Transverse colon (tissue), 4 donors: ENCODE measurements around the gene RAI14. TPM values are rescaled to one million over a fixed set of nuclear protein-coding genes. Genes with fewer than 3 reads are reported as not detected.

Experiments
- DNase-seq: peaks from one replicate; pipeline ENCODE4 v3.0.0-alpha.2; 2019
- H3K27ac ChIP-seq, 4 donors: fragments of 200-600 bp; sonication (generic); 2 replicates each; pipeline ENCODE4 v1.5.1; 2016 to 2018; ENCODE audit warnings: inconsistent platforms in 4 of 4
- H3K27me3 ChIP-seq: fragments of 200-600 bp; sonication (generic); 2 replicates; pipeline ENCODE4 v1.5.1; 2017; ENCODE audit warnings: inconsistent platforms
- H3K36me3 ChIP-seq, 4 donors: fragments of 200-600 bp; sonication (generic); 2 replicates each; pipeline ENCODE4 v1.5.1; 2017 to 2019; ENCODE audit warnings: inconsistent platforms in 4 of 4
- H3K4me1 ChIP-seq, 4 donors: fragments of 200-600 bp; sonication (generic); 2 replicates each; pipeline ENCODE4 v1.5.1; 2017 to 2020; ENCODE audit warnings: inconsistent platforms in 4 of 4
- H3K4me3 ChIP-seq, 4 donors: fragments of 200-600 bp; sonication (generic); 1 replicate in 1 of 4; 2 replicates in 3 of 4; pipeline versions ENCODE4 v1.5.1 to v1.6.1; 2017 to 2019; ENCODE audit warnings: inconsistent platforms in 4 of 4
- H3K9me3 ChIP-seq, 2 donors: fragments of 200-600 bp; sonication (generic); 2 replicates each; pipeline ENCODE4 v1.5.1; 2017 to 2019; ENCODE audit warnings: inconsistent platforms in 2 of 2
- CTCF ChIP-seq, 5 experiments: fragments of 200-600 bp in 3 of 5; fragments of 450-650 bp in 2 of 5; sonication (generic) in 3 of 5; IDR thresholded peaks; 1 replicate in 2 of 5; 2 replicates in 3 of 5; pipeline ENCODE4 v1.5.1; 2016 to 2017; ENCODE audit warnings: antibody characterized with exemption in 5 of 5, inconsistent platforms in 3 of 5, mild to moderate bottlenecking in 2 of 5, moderate library complexity in 1 of 5
- EP300 ChIP-seq: sonication (generic); formaldehyde crosslinking; IDR thresholded peaks from one replicate; pipeline ENCODE4 v1.6.1; 2017; ENCODE audit warnings: antibody characterized with exemption, low read depth
- POLR2A ChIP-seq: fragments of 450-650 bp; IDR thresholded peaks from one replicate; pipeline ENCODE4 v1.6.1; 2016; ENCODE audit warnings: antibody characterized with exemption, mild to moderate bottlenecking, moderate library complexity
- POLR2AphosphoS5 ChIP-seq, 3 donors: sonication (generic); formaldehyde crosslinking; IDR thresholded peaks; one replicate each; pipeline ENCODE4 v1.6.1; 2016; ENCODE audit warnings: antibody characterized with exemption in 3 of 3
- WGBS, 2 donors: methylation state at CpG; one replicate each; pipeline ENCODE4 v1.1.5; 2018; ENCODE audit warnings: low coverage in 1 of 2; 5-methylcytosine and 5-hydroxymethylcytosine counted together
- in situ Hi-C, 4 donors: fragments of 200-750 bp; cut with MboI; loops; one replicate each; pipeline versions ENCODE4 v1.15.0 to v1.15.1; 2017; ENCODE audit warnings: low sequenced_read_pairs in 3 of 4, low pct_ligation_motif_present in 1 of 4, low pct_unique_long_range_greater_than_20kb in 1 of 4
- intact Hi-C: fragments of 100-400 bp; cut with DNase I; formaldehyde crosslinking; loops from one replicate; pipeline ENCODE4 v1.15.1; 2023; ENCODE audit warnings: low total_unique reads
- total RNA-seq, 4 donors: library from RNA; depleted of rRNA; stranded (reverse); fragments of >200 nt; gene quantifications; one replicate each; pipeline ENCODE4 v1.1.0, GENCODE V29; 2016

RAI14 gene
- total RNA-seq, 4 donors from 2014 or later: 13.9 to 18.3 (median 15.3) TPM

GRCh38 chr5:34630596-34630995, 25.5 kb upstream of the RAI14 start:
- 94% methylated on average over 4 of the region's 4 CpGs; no CpG with 5 or more reads in 1 of the 2 donors for WGBS, 2 donors
- H3K4me1 ChIP-seq: no peaks in the 10 kb centered on the region

GRCh38 chr5:34632807-34633422, 23.2 kb upstream of the RAI14 start:
- in situ Hi-C loops (no loop called here), intact Hi-C loops (no loop called here)
- WGBS, 2 donors: 74 to 76% methylated on average over 6 to 8 of the region's 8 CpGs
- H3K4me3 ChIP-seq: no peak overlapping the region
- no peaks in the 10 kb centered on the region for H3K36me3 ChIP-seq
- H3K4me1 ChIP-seq: no peaks in the 10 kb centered on the region
- DNase-seq: no peak
- no peak overlapping the region for H3K27ac ChIP-seq
- TF ChIP-seq EP300 (no peak), POLR2A (no peak), CTCF (IDR thresholded peaks at IDR 0.05) (no peak), POLR2AphosphoS5 (IDR thresholded peaks at IDR 0.05) (no peak)
- no peaks in the 10 kb centered on the region for H3K27me3 ChIP-seq
- H3K9me3 ChIP-seq: no peaks in the 10 kb centered on the region

More at GRCh38 chr5:34630596-34630995, 25.5 kb upstream of the RAI14 start:
- in situ Hi-C loops (no loop called here), intact Hi-C loops (no loop called here)
- TF ChIP-seq CTCF (IDR thresholded peaks at IDR 0.05) (no peak), EP300 (no peak)
- Histone ChIP-seq H3K9me3 (no peaks in the 10 kb centered on the region), H3K4me3 (no peak overlapping the region), H3K27me3 (no peaks in the 10 kb centered on the region), H3K36me3 (no peaks in the 10 kb centered on the region), H3K27ac (no peak overlapping the region)
- DNase-seq: no peak

DNA sequence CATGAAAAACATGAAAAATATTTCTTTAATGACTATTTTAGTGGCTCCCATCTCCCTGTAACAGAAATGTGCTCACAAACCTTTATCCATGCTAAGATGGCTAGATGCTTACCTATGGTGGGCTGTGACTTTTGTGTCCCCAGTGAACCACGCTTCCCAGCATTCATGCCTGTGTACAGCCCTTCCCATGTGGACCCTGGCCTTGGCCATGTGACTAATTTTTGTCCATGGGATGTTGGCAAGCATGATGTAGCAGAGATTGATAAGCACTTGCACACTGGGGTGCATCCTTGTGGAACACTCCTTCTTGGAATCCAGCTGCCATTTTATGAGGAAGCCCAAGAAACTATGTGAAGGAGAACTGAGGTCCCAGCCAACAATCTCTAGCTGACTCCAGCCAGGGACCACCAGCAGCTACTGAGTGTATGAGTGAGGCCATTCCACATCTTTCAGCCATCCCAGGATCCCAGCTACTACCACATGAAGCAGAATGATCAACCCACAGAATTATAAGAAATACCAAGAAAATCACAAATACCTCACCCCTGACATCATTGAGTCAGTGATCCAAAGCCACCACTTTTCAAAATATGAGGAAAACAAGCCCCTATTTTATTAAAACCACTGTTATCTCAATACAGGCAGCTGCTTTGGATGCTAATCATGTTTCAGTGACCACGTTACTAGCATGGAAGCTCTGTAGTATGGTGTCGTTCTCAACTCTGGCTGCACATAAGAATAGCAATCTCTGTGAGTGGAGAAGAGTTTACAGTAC, 16.1 kb upstream of the RAI14 start:
- TF ChIP-seq POLR2A: no peak
- TF ChIP-seq EP300: no peak
- no peak for TF ChIP-seq CTCF (IDR thresholded peaks at IDR 0.05)
- TF ChIP-seq POLR2AphosphoS5 (IDR thresholded peaks at IDR 0.05): no peak
- H3K4me1 ChIP-seq: no peaks in the 10 kb centered on the region
- H3K36me3 ChIP-seq: no peaks in the 10 kb centered on the region
- H3K27ac ChIP-seq: no peak overlapping the region
- H3K9me3 ChIP-seq: no peaks in the 10 kb centered on the region
- no peaks in the 10 kb centered on the region for H3K27me3 ChIP-seq
- intact Hi-C loops: no loop called here
- WGBS, 2 donors: 69 to 88% methylated on average over 2 to 3 of the region's 3 CpGs
- in situ Hi-C loops: no loop called here
- no peak overlapping the region for H3K4me3 ChIP-seq
- no peak for DNase-seq

DNA sequence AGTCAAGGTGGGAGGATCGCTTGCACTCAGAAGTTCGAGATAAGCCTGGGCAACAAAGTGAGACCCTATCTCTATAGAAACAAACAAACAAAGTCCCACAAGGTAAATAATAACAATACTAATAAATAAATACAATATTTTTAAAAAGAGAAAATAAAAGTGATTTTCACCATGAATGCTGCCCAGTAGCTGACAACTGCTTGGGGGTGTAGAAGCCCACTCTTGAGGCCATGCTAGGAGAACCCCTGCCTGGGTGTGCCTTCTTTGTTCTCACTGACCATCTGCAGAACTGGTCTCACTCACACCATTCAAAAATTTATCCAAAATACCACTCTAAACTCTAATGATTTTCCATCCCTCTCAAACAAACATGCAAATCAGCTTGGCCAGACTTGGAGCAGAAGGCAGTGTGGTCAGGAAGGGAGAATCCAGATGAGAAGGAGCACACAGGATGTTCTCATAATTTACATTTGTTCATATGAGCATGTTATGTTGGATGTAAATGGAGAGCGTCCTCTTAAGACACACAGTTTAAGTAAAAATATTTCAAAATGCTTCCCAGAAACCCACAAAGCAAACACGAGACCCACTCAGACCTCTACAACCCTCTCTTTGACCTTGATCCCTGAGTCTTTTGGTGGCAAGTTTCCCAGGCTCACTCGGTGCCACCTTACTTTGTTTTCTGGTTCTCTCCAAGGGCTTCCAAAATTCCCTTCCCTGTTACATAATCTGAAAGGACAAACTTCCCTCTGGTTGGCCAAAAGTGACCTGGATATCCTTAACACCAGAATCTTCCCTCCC, 7.9 kb upstream of the RAI14 start:
- WGBS, 2 donors: 68 to 71% methylated on average over 4 to 5 of the region's 5 CpGs
- in situ Hi-C loops: no loop called here
- no peak for DNase-seq
- H3K36me3 ChIP-seq: no peaks in the 10 kb centered on the region
- no peaks in the 10 kb centered on the region for H3K27me3 ChIP-seq
- no peak overlapping the region for H3K4me3 ChIP-seq
- intact Hi-C loops: no loop called here
- no peaks in the 10 kb centered on the region for H3K9me3 ChIP-seq
- no peaks in the 10 kb centered on the region for H3K4me1 ChIP-seq
- H3K27ac ChIP-seq: no peak overlapping the region
- TF ChIP-seq CTCF (IDR thresholded peaks at IDR 0.05) (no peak), POLR2A (no peak), POLR2AphosphoS5 (IDR thresholded peaks at IDR 0.05) (no peak), EP300 (no peak)
